Stimulated activated CD4-positive, alpha-beta T cell treated with anti-CD3 and anti-CD28 coated beads, TNF-alpha, amount 100 ng/mL, for 4 hours (primary cell): Measurements from ENCODE around the gene FAM110C.
"Not testable (repeated sequence)": the region's sequence is repeated elsewhere in the genome, so short reads cannot be mapped to it uniquely, and the experiment has no call there.

ENCODE experiments used
- DNase-seq, 3 experiments: peaks; one replicate each; pipeline ENCODE4 v3.0.0-alpha.2; 2020; ENCODE audit warnings: low read depth in 3 of 3

FAM110C gene

GRCh38 chr2:44748-45341 is 1.5 kb downstream of the FAM110C start:
- no peak for DNase-seq

- no peak for DNase-seq
These were observed 3.5 kb downstream of the FAM110C start for GRCh38 chr2:42788-43187.

- DNase-seq: no peak
These were observed 5.8 kb downstream of the FAM110C start for GRCh38 chr2:40465-40864.

- DNase-seq: no peak
These were observed 8.2 kb downstream of the FAM110C start for GRCh38 chr2:38155-38554.

- DNase-seq: no peak
These were observed 10.0 kb downstream of the FAM110C start for GRCh38 chr2:36318-36717.

GRCh38 chr2:35852-36251 is 10.5 kb downstream of the FAM110C start:
- no peak for DNase-seq

- DNase-seq: peak in 2 of 3 experiments; percentile 30 to 39
These were observed 12.7 kb downstream of the FAM110C start for GRCh38 chr2:33620-34019.

GRCh38 chr2:32068-32467 is 14.2 kb downstream of the FAM110C start:
- DNase-seq: no peak

GRCh38 chr2:29253-29652 is 17.1 kb downstream of the FAM110C start:
- no peak for DNase-seq

- no peak for DNase-seq
These were observed 17.8 kb downstream of the FAM110C start for GRCh38 chr2:28406-28975.

GRCh38 chr2:26891-27290 is 19.4 kb downstream of the FAM110C start:
- no peak for DNase-seq

- no peak for DNase-seq
These were observed 20.8 kb downstream of the FAM110C start for GRCh38 chr2:25543-25942.

- DNase-seq: not testable (repeated sequence)
These were observed 21.7 kb downstream of the FAM110C start for GRCh38 chr2:24591-24990.

- no peak for DNase-seq
These were observed 22.2 kb downstream of the FAM110C start for GRCh38 chr2:24107-24506.

- DNase-seq: no peak
These were observed 23.0 kb downstream of the FAM110C start for GRCh38 chr2:23283-23682.

GRCh38 chr2:22244-22643 is 24.1 kb downstream of the FAM110C start:
- DNase-seq: not testable (repeated sequence)

- DNase-seq: not testable (repeated sequence)
These were observed 26.0 kb downstream of the FAM110C start for GRCh38 chr2:20259-20658.

GRCh38 chr2:19505-19904 is 26.8 kb downstream of the FAM110C start:
- no peak for DNase-seq

GRCh38 chr2:18402-19271 is 27.7 kb downstream of the FAM110C start:
- DNase-seq: no peak

- DNase-seq: not testable (repeated sequence)
These were observed 30.4 kb downstream of the FAM110C start for GRCh38 chr2:15916-16315.

- peak in 1 of 3 experiments; percentile 24 for DNase-seq
These were observed 34.9 kb downstream of the FAM110C start for GRCh38 chr2:11248-11941.

- no peak for DNase-seq
These were observed 36.0 kb downstream of the FAM110C start for GRCh38 chr2:10222-10875.
